LNCAP (cell line): ENCODE measurements around the gene NUDT21.

ENCODE experiments used
- CTCF ChIP-seq: fragments of 450-650 bp; IDR thresholded peaks from 2 replicates; pipeline ENCODE4 v1.5.1; 2017; ENCODE audit warnings: mild to moderate bottlenecking

The NUDT21 gene

GRCh38 chr16:56470232-56470631, 19.1 kb upstream of the NUDT21 start:
- no peak for TF ChIP-seq CTCF

GRCh38 chr16:56469748-56470147, 18.6 kb upstream of the NUDT21 start:
- no peak for TF ChIP-seq CTCF

GRCh38 chr16:56468800-56469199, 17.7 kb upstream of the NUDT21 start:
- TF ChIP-seq CTCF: no peak

GRCh38 chr16:56466344-56466743, 15.2 kb upstream of the NUDT21 start:
- no peak for TF ChIP-seq CTCF

GRCh38 chr16:56463153-56463552, 12.0 kb upstream of the NUDT21 start:
- no peak for TF ChIP-seq CTCF

GRCh38 chr16:56462064-56462796, 11.1 kb upstream of the NUDT21 start:
- no peak for TF ChIP-seq CTCF

- no peak for TF ChIP-seq CTCF
These were observed 9.0 kb upstream of the NUDT21 start for GRCh38 chr16:56460101-56460500.
